COLO668 (cell line): ENCODE data around the gene RSPO1.

ENCODE experiments used
- DNase-seq: peaks from one replicate; lab custom pipeline; 2025; ENCODE audit not compliant: unreplicated experiment; lab: John Stamatoyannopoulos, UW

Gene RSPO1

GRCh38 chr1:37657620-37658412 is 23.1 kb upstream of the RSPO1 start:
- DNase-seq = no peak

GRCh38 chr1:37656881-37657280 is 22.2 kb upstream of the RSPO1 start:
- DNase-seq = no peak

- no peak for DNase-seq
Observed at GRCh38 chr1:37656026-37656425, 21.3 kb upstream of the RSPO1 start.

GRCh38 chr1:37655274-37655673 is 20.6 kb upstream of the RSPO1 start:
- no peak for DNase-seq

- DNase-seq = no peak
Observed at GRCh38 chr1:37653906-37654305, 19.2 kb upstream of the RSPO1 start.

- no peak for DNase-seq
Observed at GRCh38 chr1:37652976-37653375, 18.3 kb upstream of the RSPO1 start.

GRCh38 chr1:37651803-37652202 is 17.1 kb upstream of the RSPO1 start:
- no peak for DNase-seq

GRCh38 chr1:37650721-37651120 is 16.0 kb upstream of the RSPO1 start:
- DNase-seq = no peak

GRCh38 chr1:37650173-37650572 is 15.5 kb upstream of the RSPO1 start:
- no peak for DNase-seq

- no peak for DNase-seq
Observed at GRCh38 chr1:37647281-37647680, 12.6 kb upstream of the RSPO1 start.

- DNase-seq = no peak
Observed at GRCh38 chr1:37641059-37641458, 6.4 kb upstream of the RSPO1 start.

GRCh38 chr1:37636435-37636834 is 1.7 kb upstream of the RSPO1 start:
- no peak for DNase-seq

GRCh38 chr1:37634992-37635902 is 555 bp upstream of the RSPO1 start:
- no peak for DNase-seq

- DNase-seq = no peak
Observed at GRCh38 chr1:37633938-37634243, 801 bp downstream of the RSPO1 start.

GRCh38 chr1:37633040-37633937 is 1.4 kb downstream of the RSPO1 start:
- DNase-seq = no peak

GRCh38 chr1:37631036-37631435 is 3.7 kb downstream of the RSPO1 start:
- DNase-seq = no peak

- DNase-seq = no peak
Observed at GRCh38 chr1:37630426-37631028, 4.2 kb downstream of the RSPO1 start.

GRCh38 chr1:37629726-37630425 is 4.8 kb downstream of the RSPO1 start:
- no peak for DNase-seq

GRCh38 chr1:37629008-37629407 is 5.7 kb downstream of the RSPO1 start:
- DNase-seq = no peak

GRCh38 chr1:37628026-37628556 is 6.6 kb downstream of the RSPO1 start:
- no peak for DNase-seq
